ENCODE data around the gene ANKRD63.

DNA sequence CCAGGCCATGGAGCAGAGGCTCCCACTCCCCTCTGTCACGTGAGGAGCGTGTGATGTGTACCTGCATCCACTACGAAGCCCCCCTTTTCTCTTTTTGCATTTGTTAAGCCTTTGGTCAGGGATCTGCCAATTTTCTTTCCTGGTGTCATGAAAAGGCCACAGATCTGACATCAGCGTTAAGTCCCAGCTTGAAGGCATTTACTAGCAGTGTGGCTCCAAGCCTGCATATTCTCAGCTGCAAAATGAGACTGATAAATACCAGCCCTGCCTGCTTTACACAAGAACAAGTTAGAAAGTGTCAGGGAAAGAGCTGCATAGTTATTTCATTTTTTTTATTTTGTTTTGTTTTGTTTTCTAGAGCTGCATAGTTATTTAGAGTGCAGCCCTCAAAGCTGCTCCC lies 2.3 kb upstream of the ANKRD63 start:
- TF ChIP-seq, protein P1, sequence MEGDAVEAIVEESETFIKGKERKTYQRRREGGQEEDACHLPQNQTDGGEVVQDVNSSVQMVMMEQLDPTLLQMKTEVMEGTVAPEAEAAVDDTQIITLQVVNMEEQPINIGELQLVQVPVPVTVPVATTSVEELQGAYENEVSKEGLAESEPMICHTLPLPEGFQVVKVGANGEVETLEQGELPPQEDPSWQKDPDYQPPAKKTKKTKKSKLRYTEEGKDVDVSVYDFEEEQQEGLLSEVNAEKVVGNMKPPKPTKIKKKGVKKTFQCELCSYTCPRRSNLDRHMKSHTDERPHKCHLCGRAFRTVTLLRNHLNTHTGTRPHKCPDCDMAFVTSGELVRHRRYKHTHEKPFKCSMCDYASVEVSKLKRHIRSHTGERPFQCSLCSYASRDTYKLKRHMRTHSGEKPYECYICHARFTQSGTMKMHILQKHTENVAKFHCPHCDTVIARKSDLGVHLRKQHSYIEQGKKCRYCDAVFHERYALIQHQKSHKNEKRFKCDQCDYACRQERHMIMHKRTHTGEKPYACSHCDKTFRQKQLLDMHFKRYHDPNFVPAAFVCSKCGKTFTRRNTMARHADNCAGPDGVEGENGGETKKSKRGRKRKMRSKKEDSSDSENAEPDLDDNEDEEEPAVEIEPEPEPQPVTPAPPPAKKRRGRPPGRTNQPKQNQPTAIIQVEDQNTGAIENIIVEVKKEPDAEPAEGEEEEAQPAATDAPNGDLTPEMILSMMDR (conservative IDR thresholded peaks at IDR 0.05; ENCODE audit: low read depth, low read length) = no peak
- TF ChIP-seq EZH2phosphoT487 (IDR thresholded peaks at IDR 0.05; ENCODE audit: borderline replicate concordance, low read length) (no peak), EZH2 (IDR thresholded peaks at IDR 0.05; ENCODE audit: low read length, unreplicated experiment) (no peak)
